Subcutaneous abdominal adipose tissue (tissue), 5 donors: Measurements from ENCODE around the gene PRR30.

ENCODE experiments used
- H3K27ac ChIP-seq: one replicate; pipeline ENCODE4 v1.7.0; 2013; ENCODE audit warnings: low read depth, mild to moderate bottlenecking, inconsistent platforms, low read length, moderate library complexity
- H3K27me3 ChIP-seq, 5 donors: one replicate each; pipeline ENCODE4 v1.7.0; 2013; ENCODE audit warnings: low read length in 5 of 5, inconsistent platforms in 1 of 5; ENCODE audit not compliant: control insufficient read depth in 5 of 5, insufficient read depth in 4 of 5
- H3K36me3 ChIP-seq, 5 donors: one replicate each; pipeline ENCODE4 v1.7.0; 2013; ENCODE audit warnings: low read length in 5 of 5; ENCODE audit not compliant: control insufficient read depth in 5 of 5, insufficient read depth in 5 of 5
- H3K4me1 ChIP-seq, 5 donors: one replicate each; pipeline ENCODE4 v1.7.0; 2013; ENCODE audit warnings: low read length in 5 of 5, mild to moderate bottlenecking in 3 of 5, moderate library complexity in 1 of 5; ENCODE audit not compliant: control insufficient read depth in 5 of 5, insufficient read depth in 5 of 5
- H3K4me3 ChIP-seq, 5 donors: one replicate each; pipeline ENCODE4 v1.7.0; 2013; ENCODE audit warnings: low read length in 5 of 5, low read depth in 1 of 5
- H3K9ac ChIP-seq, 5 donors: one replicate each; pipeline ENCODE4 v1.7.0; 2013; ENCODE audit warnings: low read length in 5 of 5, mild to moderate bottlenecking in 4 of 5, moderate library complexity in 3 of 5
- H3K9me3 ChIP-seq, 5 donors: one replicate each; pipeline ENCODE4 v1.7.0; 2013; ENCODE audit warnings: low read length in 5 of 5; ENCODE audit not compliant: control insufficient read depth in 5 of 5
- donor health status: healthy.
- donor health status: healthy.
- donor health status: healthy.
- donor health status: healthy.
- donor health status: healthy.

The PRR30 gene

GRCh38 chr2:27100036-27100435 is 39.2 kb downstream of the PRR30 start:
- no peak overlapping the region for H3K9ac ChIP-seq
- peaks cover 0 to 2% (median 0%) of the 10 kb centered on the region in 5 donors for H3K36me3 ChIP-seq
- H3K4me1 ChIP-seq = peaks cover 6 to 19% (median 13%) of the 10 kb centered on the region in 5 donors
- no peak overlapping the region for H3K4me3 ChIP-seq
- peaks cover 0 to 7% (median 0%) of the 10 kb centered on the region in 5 donors for H3K27me3 ChIP-seq
- no peak overlapping the region for H3K27ac ChIP-seq
- no peaks in the 10 kb centered on the region for H3K9me3 ChIP-seq

DNA sequence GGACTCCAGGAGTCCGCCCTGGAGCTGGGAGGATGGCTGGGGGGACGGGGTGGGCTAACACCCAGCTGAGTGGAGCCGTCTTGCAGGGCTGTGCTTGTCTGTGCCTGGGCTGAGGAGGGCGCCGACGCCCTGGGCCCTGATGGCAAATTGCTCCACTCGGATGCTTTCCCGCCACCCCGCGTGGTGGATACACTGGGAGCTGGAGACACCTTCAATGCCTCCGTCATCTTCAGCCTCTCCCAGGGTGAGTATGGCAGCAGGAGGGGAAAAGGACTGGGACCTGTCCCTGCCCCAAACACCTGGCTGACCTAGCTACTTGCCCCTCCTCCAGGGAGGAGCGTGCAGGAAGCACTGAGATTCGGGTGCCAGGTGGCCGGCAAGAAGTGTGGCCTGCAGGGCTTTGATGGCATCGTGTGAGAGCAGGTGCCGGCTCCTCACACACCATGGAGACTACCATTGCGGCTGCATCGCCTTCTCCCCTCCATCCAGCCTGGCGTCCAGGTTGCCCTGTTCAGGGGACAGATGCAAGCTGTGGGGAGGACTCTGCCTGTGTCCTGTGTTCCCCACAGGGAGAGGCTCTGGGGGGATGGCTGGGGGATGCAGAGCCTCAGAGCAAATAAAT is 39.8 kb downstream of the PRR30 start:
- Histone ChIP-seq H3K4me3 (no peak overlapping the region), H3K27ac (no peak overlapping the region), H3K36me3 (peaks cover 0 to 3% (median 0%) of the 10 kb centered on the region in 5 donors), H3K4me1 (peaks cover 6 to 19% (median 13%) of the 10 kb centered on the region in 5 donors), H3K9ac (peak overlapping the region in 1 of 5 donors; percentile 4), H3K27me3 (peaks cover 0 to 5% (median 0%) of the 10 kb centered on the region in 5 donors), H3K9me3 (no peaks in the 10 kb centered on the region)

GRCh38 chr2:27097341-27097740 is 41.9 kb downstream of the PRR30 start:
- no peaks in the 10 kb centered on the region for H3K9me3 ChIP-seq
- H3K4me3 ChIP-seq = no peak overlapping the region
- peaks cover 6 to 19% (median 13%) of the 10 kb centered on the region in 5 donors for H3K4me1 ChIP-seq
- H3K27me3 ChIP-seq = no peaks in the 10 kb centered on the region
- peaks cover 0 to 6% (median 0%) of the 10 kb centered on the region in 5 donors for H3K36me3 ChIP-seq
- no peak overlapping the region for H3K27ac ChIP-seq
- H3K9ac ChIP-seq = no peak overlapping the region

DNA sequence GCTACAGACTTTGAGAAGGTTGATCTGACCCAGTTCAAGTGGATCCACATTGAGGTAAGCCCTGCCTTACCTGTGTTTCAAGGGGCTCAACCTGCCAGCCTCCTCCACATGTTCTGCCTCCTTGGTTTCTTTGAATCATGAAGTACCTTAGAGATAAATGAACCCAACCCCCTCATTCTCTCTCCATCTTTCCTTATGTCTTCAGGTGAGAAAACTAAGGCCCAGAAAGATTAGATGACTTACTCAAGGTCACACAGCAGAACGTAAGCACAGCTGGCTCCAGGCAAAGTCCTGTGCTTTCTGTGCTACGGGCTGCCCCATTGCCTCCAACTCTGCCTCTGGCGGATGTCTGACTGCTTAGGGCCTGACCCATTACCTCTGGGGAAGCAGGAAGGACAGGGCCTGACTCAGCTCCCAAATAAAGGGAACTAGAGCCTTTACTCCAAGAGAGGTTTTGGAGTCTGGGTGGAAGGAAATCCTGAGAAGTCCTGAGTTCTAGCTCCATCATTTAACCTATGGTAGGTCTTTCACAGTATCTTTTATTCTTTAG is 42.4 kb downstream of the PRR30 start:
- Histone ChIP-seq H3K4me1 (peaks cover 6 to 19% (median 13%) of the 10 kb centered on the region in 5 donors), H3K9ac (peak overlapping the region in 1 of 5 donors; percentile 4), H3K9me3 (no peaks in the 10 kb centered on the region), H3K4me3 (peak overlapping the region in 3 of 5 donors; percentile 11 to 69 (median 60)), H3K27me3 (no peaks in the 10 kb centered on the region), H3K36me3 (peaks cover 0 to 6% (median 0%) of the 10 kb centered on the region in 5 donors), H3K27ac (no peak overlapping the region)

GRCh38 chr2:27095745-27096651 is 43.2 kb downstream of the PRR30 start:
- H3K27me3 ChIP-seq = no peaks in the 10 kb centered on the region
- peak overlapping the region in 2 of 5 donors; percentile 4 to 53 for H3K9ac ChIP-seq
- peaks cover 6 to 19% (median 13%) of the 10 kb centered on the region in 5 donors for H3K4me1 ChIP-seq
- H3K9me3 ChIP-seq = no peaks in the 10 kb centered on the region
- H3K27ac ChIP-seq = no peak overlapping the region
- peak overlapping the region; percentile 46 to 70 (median 62) for H3K4me3 ChIP-seq
- peaks cover 0 to 6% (median 0%) of the 10 kb centered on the region in 5 donors for H3K36me3 ChIP-seq

DNA sequence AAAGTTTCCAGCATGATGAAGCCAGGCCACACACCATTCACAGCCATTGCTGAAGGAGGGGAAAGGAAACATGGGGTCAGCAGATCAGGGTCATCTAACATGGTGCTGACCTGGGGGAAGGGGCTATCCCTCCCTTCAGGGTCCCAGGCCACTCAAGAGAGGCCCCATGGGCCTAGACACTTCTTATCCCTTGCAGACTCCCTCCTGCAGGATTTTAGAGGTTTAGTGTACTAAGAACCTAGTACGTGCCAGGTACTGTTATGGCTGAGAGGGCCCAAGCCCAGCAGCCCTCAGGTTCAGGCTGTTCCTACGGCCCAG is 43.8 kb downstream of the PRR30 start:
- Histone ChIP-seq H3K27ac (no peak overlapping the region), H3K4me1 (peaks cover 6 to 19% (median 13%) of the 10 kb centered on the region in 5 donors), H3K9ac (no peak overlapping the region), H3K4me3 (peak overlapping the region in 1 of 5 donors; percentile 70), H3K27me3 (no peaks in the 10 kb centered on the region), H3K36me3 (peaks cover 0 to 6% (median 0%) of the 10 kb centered on the region in 5 donors), H3K9me3 (no peaks in the 10 kb centered on the region)

DNA sequence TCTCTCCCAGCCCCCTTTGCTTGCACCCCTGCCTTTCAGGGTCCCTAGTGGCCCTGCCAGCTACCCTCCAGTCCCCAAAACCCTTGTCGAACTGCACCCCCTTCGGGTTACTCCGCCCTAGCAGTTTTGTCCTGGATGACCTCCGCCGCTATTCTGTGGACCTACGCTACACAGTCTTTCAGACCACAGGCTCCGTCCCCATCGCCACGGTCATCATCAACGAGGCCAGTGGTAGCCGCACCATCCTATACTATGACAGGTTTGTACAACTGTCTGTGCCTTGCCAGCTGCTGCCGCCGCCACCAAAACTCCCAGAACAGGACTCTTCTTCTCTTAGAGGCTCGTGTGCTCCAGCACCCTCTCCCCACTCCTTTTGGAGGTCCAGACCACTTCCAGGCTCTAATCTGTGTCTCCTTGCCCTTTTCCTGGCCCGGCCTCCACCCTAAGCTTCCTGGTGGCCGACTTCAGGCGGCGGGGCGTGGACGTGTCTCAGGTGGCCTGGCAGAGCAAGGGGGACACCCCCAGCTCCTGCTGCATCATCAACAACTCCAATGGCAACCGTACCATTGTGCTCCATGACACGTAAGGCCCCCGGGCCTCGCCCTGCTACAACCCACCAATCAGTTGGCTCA is 44.7 kb downstream of the PRR30 start:
- Histone ChIP-seq H3K9me3 (no peaks in the 10 kb centered on the region), H3K9ac (no peak overlapping the region), H3K36me3 (peaks cover 0 to 4% (median 0%) of the 10 kb centered on the region in 5 donors), H3K4me3 (no peak overlapping the region), H3K4me1 (peaks cover 6 to 19% (median 13%) of the 10 kb centered on the region in 5 donors), H3K27ac (no peak overlapping the region), H3K27me3 (no peaks in the 10 kb centered on the region)

GRCh38 chr2:27093430-27094352 is 45.5 kb downstream of the PRR30 start:
- H3K27ac ChIP-seq = no peak overlapping the region
- H3K4me3 ChIP-seq = no peak overlapping the region
- H3K9ac ChIP-seq = no peak overlapping the region

More at GRCh38 chr2:27093430-27094352, 45.5 kb downstream of the PRR30 start:
- Histone ChIP-seq H3K27me3 (no peaks in the 10 kb centered on the region), H3K36me3 (peaks cover 0 to 3% (median 0%) of the 10 kb centered on the region in 5 donors), H3K9me3 (no peaks in the 10 kb centered on the region), H3K4me1 (peaks cover 6 to 19% (median 13%) of the 10 kb centered on the region in 5 donors)
